NCI-H526 (cell line): ENCODE data around the gene HCN1.

Source experiments
- DNase-seq, 2 experiments: peaks; one replicate each; lab custom pipeline; 2025; lab: John Stamatoyannopoulos, UW

The HCN1 gene

GRCh38 chr5:45696206-45696836, at the start of gene HCN1:
Gene HCN1, minus strand, starts transcription at chr5:45696380.
- peak in 1 of 2 experiments; percentile 51 for DNase-seq

- no peak for DNase-seq
These were observed 44.9 kb upstream of the HCN1 start for GRCh38 chr5:45741110-45741509.

- no peak for DNase-seq
These were observed 41.0 kb upstream of the HCN1 start for GRCh38 chr5:45737153-45737552.

- DNase-seq: no peak
These were observed 29.4 kb upstream of the HCN1 start for GRCh38 chr5:45725537-45725936.

DNA sequence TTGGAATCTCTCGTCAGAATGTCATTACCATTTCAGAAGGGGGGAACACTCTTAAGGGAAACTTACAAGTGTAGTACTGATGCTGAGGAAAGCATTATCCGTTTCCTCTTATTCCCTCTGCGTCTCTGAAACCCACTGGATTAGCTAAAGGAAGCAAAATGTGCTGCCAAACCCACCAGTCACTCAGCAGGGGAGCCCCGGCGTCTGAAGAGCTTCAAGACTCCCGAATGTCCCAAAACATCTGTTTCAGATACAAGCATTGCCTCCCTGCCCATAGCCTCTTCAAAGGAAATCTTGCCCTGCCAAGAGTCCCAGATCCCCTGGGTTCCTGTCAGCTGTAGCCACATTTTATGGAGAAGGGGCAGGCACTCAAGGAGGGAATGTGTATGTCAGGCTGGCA, 1.0 kb upstream of the HCN1 start:
- DNase-seq: no peak

DNA sequence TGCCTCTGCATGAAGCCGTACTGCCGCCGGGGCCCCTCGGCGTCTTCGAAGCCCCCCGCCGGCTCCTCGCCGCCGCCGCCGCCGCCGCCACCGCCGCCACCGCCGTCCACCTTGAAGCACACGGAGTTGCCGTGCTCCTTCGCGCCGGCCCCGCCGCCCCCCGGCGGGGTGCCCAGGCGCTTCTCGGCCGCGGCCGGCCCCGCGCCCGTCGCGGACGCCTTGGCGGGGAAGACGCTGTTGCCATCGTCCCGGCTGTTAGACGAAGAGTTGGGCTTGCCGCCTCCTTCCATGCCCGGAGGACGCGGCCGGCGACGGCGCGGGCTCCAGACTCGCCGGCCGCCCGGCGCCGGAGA, 400 bp downstream of the HCN1 start:
- DNase-seq: no peak

GRCh38 chr5:45694971-45695803, 993 bp downstream of the HCN1 start:
- no peak for DNase-seq

GRCh38 chr5:45694255-45694814, 1.8 kb downstream of the HCN1 start:
- DNase-seq: no peak

DNA sequence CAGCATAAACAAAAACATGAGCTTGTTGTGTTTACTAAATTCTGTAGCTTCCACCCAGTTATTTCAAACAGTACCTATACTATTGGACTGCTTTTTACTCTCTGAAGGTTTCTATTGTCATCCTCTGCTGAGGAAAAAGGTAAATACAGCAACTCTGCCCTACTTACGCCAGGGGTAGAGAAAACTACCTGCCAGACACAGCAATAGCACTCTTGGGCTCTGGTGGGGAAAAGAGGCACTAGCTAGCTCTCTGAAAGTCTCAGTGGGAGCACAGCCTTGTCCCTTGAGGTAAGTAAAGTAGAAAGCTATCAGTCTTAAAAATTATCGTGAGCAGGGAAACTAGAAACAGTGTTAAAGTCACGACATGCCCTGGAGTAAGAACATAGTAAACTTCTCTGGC, 3.7 kb downstream of the HCN1 start:
- DNase-seq: no peak

GRCh38 chr5:45691656-45692055, 4.5 kb downstream of the HCN1 start:
- no peak for DNase-seq

DNA sequence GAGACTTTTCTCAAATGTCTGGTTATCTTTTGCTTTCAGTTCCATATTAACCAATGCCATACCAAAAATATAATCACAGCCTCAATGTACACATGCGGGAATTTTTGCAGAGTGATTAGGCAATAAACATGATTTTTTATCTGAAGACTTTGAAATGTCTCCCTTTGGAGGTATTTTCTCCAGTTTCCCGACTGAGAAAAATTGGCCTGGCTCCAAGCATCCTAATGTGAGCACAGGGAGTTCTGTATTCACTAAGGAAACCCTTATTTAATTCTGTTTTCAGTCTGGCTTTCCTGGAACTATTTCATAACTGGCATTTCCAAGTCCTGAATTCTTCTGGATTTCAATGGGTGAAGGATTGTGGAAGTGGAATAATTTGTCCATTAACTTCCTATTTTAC, 8.5 kb downstream of the HCN1 start:
- no peak for DNase-seq

DNA sequence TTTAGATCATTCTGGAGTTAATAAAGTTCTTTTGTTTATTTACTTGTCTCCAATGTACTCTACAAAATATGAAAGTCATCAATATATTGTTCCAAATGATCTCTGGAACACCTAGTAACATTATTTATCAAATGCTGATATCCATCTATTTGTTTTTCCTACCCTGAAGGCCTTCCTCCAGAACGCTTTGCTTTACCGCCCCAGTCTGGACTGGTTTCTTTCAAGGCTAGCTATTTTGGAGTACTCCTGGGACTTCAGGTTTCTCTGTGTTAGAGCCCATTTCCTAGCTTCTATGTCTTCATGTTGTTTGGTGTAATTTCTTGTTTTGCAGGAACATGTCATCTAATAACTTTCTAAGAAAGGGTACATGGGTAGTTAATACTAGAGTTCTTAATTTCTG, 9.6 kb downstream of the HCN1 start:
- DNase-seq: no peak

- DNase-seq: no peak
These were observed 12.1 kb downstream of the HCN1 start for GRCh38 chr5:45684118-45684517.

DNA sequence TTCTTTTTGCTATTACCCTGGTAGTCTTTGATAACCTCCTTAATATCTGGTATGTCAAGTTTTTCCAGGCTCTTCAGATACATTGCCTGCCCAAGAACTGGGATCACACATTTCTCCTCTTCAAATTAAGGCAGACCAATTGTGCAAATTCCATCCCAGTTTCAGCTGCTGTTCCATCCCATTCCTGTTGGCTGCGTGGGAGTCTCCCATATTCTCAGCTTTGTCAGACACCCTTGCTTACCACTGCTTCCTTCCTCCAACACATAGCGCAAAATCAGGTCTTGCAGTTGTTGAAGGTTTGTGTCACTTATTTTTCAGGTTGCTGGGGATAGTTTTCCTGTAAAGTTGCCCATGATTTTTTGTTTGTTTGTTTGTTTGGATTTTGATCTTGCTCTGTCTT, 15.2 kb downstream of the HCN1 start:
- no peak for DNase-seq

- no peak for DNase-seq
These were observed 18.7 kb downstream of the HCN1 start for GRCh38 chr5:45677524-45677923.

DNA sequence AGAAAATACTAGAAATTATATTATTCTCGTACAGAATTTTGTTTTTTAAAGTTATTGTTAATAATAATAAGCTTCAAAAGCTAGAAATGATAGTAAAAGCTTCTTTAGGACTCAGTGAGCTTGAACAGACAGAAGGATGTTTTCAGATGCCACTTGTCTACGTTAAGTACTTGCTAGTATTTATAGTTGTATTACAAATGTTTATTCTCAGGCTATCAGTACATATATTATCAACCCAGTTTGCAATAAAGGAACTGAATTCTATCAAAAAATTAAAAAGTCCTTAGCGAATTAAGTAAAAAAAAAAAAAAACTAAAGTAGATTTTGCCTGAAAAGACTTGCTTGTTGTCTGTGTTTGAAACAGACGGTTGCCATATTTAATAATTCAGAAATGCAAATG, 23.9 kb downstream of the HCN1 start:
- no peak for DNase-seq

DNA sequence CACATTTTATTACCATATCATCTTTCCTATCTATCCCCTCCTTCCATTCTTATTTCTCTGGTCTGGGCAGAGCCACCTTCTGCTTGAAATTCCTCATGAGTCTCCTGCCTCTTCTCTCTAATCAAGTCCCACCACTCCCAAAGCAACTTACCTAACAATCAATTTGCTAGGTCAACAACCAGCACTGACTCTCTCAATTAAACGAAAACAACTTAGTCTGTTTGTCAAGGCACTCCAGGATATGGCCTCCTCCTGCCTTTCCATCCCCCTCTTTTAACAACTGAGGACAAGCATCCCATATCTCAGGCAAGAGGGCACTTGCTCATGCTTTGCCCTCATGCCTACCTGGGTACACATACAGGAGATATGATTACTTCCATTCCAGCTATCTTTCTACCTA, 47.4 kb downstream of the HCN1 start:
- no peak for DNase-seq

DNA sequence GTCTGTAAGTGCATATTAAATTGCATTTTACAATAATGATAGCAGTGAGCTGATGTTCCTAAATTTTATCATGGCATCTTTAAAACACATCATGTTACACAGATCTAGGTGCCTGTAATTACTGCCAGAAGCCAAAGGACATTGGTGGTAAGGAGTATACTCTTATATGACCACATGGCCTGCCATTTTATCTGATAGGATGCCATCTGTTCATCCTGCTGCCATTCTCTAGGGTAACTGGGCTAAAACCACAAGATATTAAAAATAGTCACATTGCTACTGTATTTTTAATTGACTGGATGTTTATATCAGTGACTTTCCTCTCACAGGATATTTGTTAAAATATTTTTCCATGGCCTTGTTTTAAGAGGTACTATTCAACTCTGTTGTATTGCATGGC, 53.1 kb downstream of the HCN1 start:
- no peak for DNase-seq

DNA sequence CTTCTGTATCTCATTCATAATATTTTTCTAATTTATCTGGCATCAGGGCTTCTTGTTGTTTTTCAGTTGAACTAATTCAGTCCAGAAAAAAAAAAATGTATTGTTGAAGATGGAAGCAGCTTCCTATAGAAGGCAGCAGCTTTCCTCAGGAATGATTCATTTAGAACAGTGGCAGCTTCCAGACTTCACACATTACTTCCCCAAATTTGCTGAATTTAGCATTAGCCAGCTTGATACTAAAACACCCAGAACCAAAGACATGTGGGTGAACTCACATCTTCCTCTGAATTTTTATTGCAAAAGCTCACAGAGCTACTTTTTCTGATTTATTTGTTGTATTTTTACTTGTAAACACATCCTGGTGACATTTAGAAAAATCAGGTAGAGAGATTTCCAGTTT, 53.8 kb downstream of the HCN1 start:
- no peak for DNase-seq

DNA sequence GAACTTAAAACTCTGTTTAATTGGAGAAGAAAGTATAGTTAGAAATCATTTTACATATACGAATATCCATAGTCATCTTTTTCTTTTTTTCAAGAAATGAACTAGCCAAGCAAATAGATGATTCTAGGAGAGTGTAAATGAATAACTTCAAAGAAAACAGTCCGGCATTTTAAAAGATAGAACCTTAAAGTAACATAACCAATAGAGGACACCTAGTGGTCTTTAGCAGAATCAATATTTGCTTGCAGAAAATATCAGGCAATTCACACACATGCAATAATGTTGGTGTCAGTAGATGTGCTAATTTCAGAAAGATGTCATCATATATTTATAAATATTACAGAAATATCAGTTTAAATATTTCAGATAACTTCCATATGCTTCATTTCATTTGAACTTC, 57.1 kb downstream of the HCN1 start:
- DNase-seq: peak in 1 of 2 experiments; percentile 25

DNA sequence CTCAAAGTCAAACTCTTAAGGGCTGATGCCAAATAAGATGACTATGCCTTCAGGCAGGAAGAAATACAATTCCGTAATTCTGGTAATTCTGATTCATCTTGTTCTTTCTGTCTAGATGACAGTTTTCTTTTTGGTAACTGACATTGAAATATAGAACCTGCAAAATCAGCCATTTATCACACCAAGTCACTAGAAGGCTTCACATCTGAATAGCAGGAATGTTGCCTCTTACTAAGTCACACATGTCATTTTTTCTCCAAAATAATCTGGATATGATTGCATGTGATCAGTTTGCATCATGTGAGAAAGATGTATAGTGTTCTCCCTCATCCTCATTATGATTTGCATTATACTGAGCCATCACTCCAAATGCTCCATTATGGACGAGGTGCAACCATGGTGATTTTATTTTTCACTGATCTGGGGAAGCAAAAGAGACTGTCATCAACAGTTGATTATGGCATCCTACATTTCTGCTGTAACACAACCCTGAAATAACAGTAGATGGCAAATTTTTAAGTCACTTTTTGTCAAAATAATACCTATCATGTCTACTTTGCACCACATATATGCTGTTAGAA, 69.0 kb downstream of the HCN1 start:
- DNase-seq: no peak

- DNase-seq: no peak
These were observed 72.3 kb downstream of the HCN1 start for GRCh38 chr5:45623832-45624231.

- DNase-seq: no peak
These were observed 73.8 kb downstream of the HCN1 start for GRCh38 chr5:45622365-45622764.
